ENCODE data around the gene SEPTIN5.

- no peak for TF ChIP-seq CTCF (conservative IDR thresholded peaks at IDR 0.05)
- TF ChIP-seq EZH2 (IDR thresholded peaks at IDR 0.05; ENCODE audit: low read depth), result no peak
Observed at GRCh38 chr22:19675428-19675827, 38.9 kb upstream of the SEPTIN5 start.

All from PC-9 (cell line).